Smooth muscle cell (in vitro differentiated cells): ENCODE measurements around the gene FCHO2. TPM values are rescaled to one million over a fixed set of nuclear protein-coding genes. Genes with fewer than 3 reads are reported as not detected.

Experiments used
- DNase-seq: peaks from one replicate; lab custom pipeline; 2025; ENCODE audit not compliant: unreplicated experiment; lab: John Stamatoyannopoulos, UW
- H2AFZ ChIP-seq: fragments of 200-600 bp; sonication (generic); 2 replicates; pipeline ENCODE4 v1.6.0; 2016; ENCODE audit warnings: antibody characterized with exemption, low read depth, mild to moderate bottlenecking
- H3F3A ChIP-seq: fragments of 200-600 bp; sonication (generic); 2 replicates; pipeline ENCODE4 v1.6.0; 2017; ENCODE audit warnings: antibody characterized with exemption, low read depth
- H3K27ac ChIP-seq: fragments of 200-600 bp; sonication (generic); 2 replicates; pipeline ENCODE4 v1.5.1; 2016; ENCODE audit warnings: low read depth, mild to moderate bottlenecking
- H3K27me3 ChIP-seq: fragments of 200-600 bp; sonication (generic); 2 replicates; pipeline ENCODE4 v1.6.1; 2016; ENCODE audit warnings: low read depth, mild to moderate bottlenecking
- H3K36me3 ChIP-seq: fragments of 200-600 bp; sonication (generic); 2 replicates; pipeline ENCODE4 v1.5.1; 2016; ENCODE audit warnings: low read depth
- H3K4me1 ChIP-seq: fragments of 200-600 bp; sonication (generic); 2 replicates; pipeline ENCODE4 v1.5.1; 2016; ENCODE audit warnings: low read depth
- H3K4me2 ChIP-seq: fragments of 200-600 bp; sonication (generic); 2 replicates; pipeline ENCODE4 v1.6.0; 2016; ENCODE audit warnings: mild to moderate bottlenecking
- H3K4me3 ChIP-seq: fragments of 200-600 bp; sonication (generic); 2 replicates; pipeline ENCODE4 v1.5.1; 2016; ENCODE audit warnings: mild to moderate bottlenecking
- H3K79me2 ChIP-seq: fragments of 200-600 bp; sonication (generic); 2 replicates; pipeline ENCODE4 v1.6.0; 2016; ENCODE audit warnings: low read depth, mild to moderate bottlenecking
- H3K9ac ChIP-seq: fragments of 200-600 bp; sonication (generic); 2 replicates; pipeline ENCODE4 v1.6.0; 2016; ENCODE audit warnings: low read depth
- H3K9me3 ChIP-seq: fragments of 200-600 bp; sonication (generic); replicated peaks from 2 replicates; pipeline ENCODE4 v1.5.1; 2016; ENCODE audit warnings: low read depth
- H4K20me1 ChIP-seq: fragments of 200-600 bp; sonication (generic); 2 replicates; pipeline ENCODE4 v1.6.0; 2016; ENCODE audit warnings: low read depth
- CTCF ChIP-seq: fragments of 200-600 bp; sonication (generic); IDR thresholded peaks from 2 replicates; pipeline ENCODE4 v1.5.1; 2017; ENCODE audit warnings: borderline replicate concordance, mild to moderate bottlenecking, antibody characterized with exemption; ENCODE audit not compliant: insufficient read depth, poor library complexity, severe bottlenecking
- WGBS: methylation state at CpG from one replicate; pipeline ENCODE4 v1.1.7; 2016; ENCODE audit warnings: low lambda C conversion rate; 5-methylcytosine and 5-hydroxymethylcytosine counted together
- polyA plus RNA-seq: library from polyadenylated mRNA; unstranded; fragments of >200 nt; fragmentation: Nextera tagmentation; extraction: Ambion mirVana; gene quantifications from 2 replicates; pipeline ENCODE4 v1.2.1, GENCODE V29; 2016
- total RNA-seq: library from RNA; depleted of rRNA; stranded (reverse); fragments of >200 nt; gene quantifications from 2 replicates; pipeline ENCODE4 v1.2.3, GENCODE V29; 2014

FCHO2 gene
- total and polyA plus RNA-seq, 2 experiments from 2014 or later, result 4.9 to 27.8 TPM

GRCh38 chr5:73039082-73039481, 83.2 kb downstream of the FCHO2 start:
- Histone ChIP-seq H3K79me2 (no peaks in the 10 kb centered on the region), H3K36me3 (no peaks in the 10 kb centered on the region)

GRCh38 chr5:73042993-73043392, 87.2 kb downstream of the FCHO2 start:
- Histone ChIP-seq H3F3A (no peaks in the 10 kb centered on the region), H2AFZ (no peak overlapping the region), H3K27me3 (no peaks in the 10 kb centered on the region), H3K79me2 (no peaks in the 10 kb centered on the region), H3K4me2 (no peak overlapping the region), H3K4me3 (no peak overlapping the region), H3K9ac (no peak overlapping the region), H3K36me3 (no peaks in the 10 kb centered on the region), H3K9me3 (peaks cover 3% of the 10 kb centered on the region), H4K20me1 (no peaks in the 10 kb centered on the region), H3K27ac (no peak overlapping the region), H3K4me1 (peaks cover 5% of the 10 kb centered on the region)
- no peak for DNase-seq
- no peak for TF ChIP-seq CTCF

More at GRCh38 chr5:73039082-73039481, 83.2 kb downstream of the FCHO2 start:
- no peak for TF ChIP-seq CTCF
- Histone ChIP-seq H3K4me1 (peaks cover 5% of the 10 kb centered on the region), H4K20me1 (no peaks in the 10 kb centered on the region), H3K27ac (no peak overlapping the region), H3K4me2 (no peak overlapping the region), H3K27me3 (no peaks in the 10 kb centered on the region), H3F3A (no peaks in the 10 kb centered on the region), H2AFZ (no peak overlapping the region), H3K9me3 (no peaks in the 10 kb centered on the region), H3K4me3 (no peak overlapping the region), H3K9ac (no peak overlapping the region)
- DNase-seq, result no peak

- no peaks in the 10 kb centered on the region for H3F3A ChIP-seq
- no peak for DNase-seq
- peaks cover 3% of the 10 kb centered on the region for H3K9me3 ChIP-seq
- no peak for TF ChIP-seq CTCF
- no peaks in the 10 kb centered on the region for H3K4me1 ChIP-seq
- H3K27me3 ChIP-seq, result no peaks in the 10 kb centered on the region
- no peak overlapping the region for H3K4me2 ChIP-seq
- H3K9ac ChIP-seq, result no peak overlapping the region
- no peak overlapping the region for H3K4me3 ChIP-seq
- no peaks in the 10 kb centered on the region for H3K79me2 ChIP-seq
- no peaks in the 10 kb centered on the region for H3K36me3 ChIP-seq
- no peaks in the 10 kb centered on the region for H4K20me1 ChIP-seq
- no peak overlapping the region for H2AFZ ChIP-seq
- no peak overlapping the region for H3K27ac ChIP-seq
Measured at GRCh38 chr5:73044546-73044945, 88.7 kb downstream of the FCHO2 start.

GRCh38 chr5:73045623-73046022, 89.8 kb downstream of the FCHO2 start:
- H3K4me1 ChIP-seq, result no peaks in the 10 kb centered on the region
- H3K4me3 ChIP-seq, result no peak overlapping the region
- no peak overlapping the region for H3K4me2 ChIP-seq
- no peaks in the 10 kb centered on the region for H3F3A ChIP-seq
- H3K27me3 ChIP-seq, result no peaks in the 10 kb centered on the region
- H4K20me1 ChIP-seq, result no peaks in the 10 kb centered on the region
- no peak overlapping the region for H2AFZ ChIP-seq
- TF ChIP-seq CTCF, result no peak
- no peaks in the 10 kb centered on the region for H3K79me2 ChIP-seq
- H3K9me3 ChIP-seq, result peaks cover 3% of the 10 kb centered on the region
- H3K27ac ChIP-seq, result no peak overlapping the region
- DNase-seq, result no peak
- WGBS, result 100% methylated on average over 1 of the region's 1 CpG
- H3K9ac ChIP-seq, result no peak overlapping the region
- no peaks in the 10 kb centered on the region for H3K36me3 ChIP-seq
